HG03064 (cell line): ENCODE measurements around the gene TMIGD1.

Source experiments
- ATAC-seq: cut with Tn5 transposase; IDR thresholded peaks from one replicate; pipeline ENCODE4 v1.9.1; 2021; ENCODE audit warnings: low read depth; ENCODE audit not compliant: unreplicated experiment

The TMIGD1 gene, protein sequence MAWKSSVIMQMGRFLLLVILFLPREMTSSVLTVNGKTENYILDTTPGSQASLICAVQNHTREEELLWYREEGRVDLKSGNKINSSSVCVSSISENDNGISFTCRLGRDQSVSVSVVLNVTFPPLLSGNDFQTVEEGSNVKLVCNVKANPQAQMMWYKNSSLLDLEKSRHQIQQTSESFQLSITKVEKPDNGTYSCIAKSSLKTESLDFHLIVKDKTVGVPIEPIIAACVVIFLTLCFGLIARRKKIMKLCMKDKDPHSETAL

DNA sequence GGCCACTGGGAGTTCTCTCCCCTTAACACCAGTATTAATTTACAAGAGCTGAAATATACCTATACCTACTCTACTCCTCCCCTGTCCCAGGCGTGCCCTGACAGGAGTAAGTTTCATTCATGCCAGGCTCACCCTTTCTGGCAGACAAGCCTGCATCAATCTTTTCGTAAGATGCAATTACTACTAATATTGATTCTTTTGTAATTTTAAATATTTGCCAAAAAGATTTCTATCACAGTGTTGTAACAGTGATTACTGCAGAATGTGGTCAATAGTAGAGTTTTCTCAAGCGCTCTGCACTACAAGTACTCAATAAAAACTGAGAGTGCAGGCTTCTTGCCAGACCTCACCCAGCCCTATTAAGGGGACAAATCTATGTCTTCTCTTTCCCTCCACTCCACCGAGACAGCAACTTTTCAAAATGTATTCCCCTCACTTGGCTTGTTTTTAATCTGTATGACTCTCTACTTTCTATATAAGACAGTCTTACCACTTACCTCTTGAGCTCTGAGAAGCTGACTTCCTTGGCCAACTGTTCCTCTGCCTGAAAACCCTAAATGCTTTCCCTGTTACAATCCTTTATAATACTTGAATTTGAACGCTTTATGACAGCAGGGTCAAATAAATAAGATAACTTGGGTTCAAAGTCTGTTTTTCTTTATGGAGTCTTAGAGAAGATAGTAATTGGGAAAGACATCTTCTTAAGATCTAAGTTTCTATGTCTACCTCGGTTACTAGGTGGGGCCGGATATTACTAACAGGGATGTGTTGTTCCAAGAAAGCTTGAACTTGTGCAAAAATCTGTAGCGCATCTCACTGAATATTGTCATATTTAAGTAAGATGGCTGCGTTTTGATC, at the start of gene TMIGD1:
TSS of gene TMIGD1 (minus strand) at position 555 of the 858 bp plus-strand sequence. CDS start 1,924 bp downstream, outside the sequence.
- ATAC-seq, result no peak

DNA sequence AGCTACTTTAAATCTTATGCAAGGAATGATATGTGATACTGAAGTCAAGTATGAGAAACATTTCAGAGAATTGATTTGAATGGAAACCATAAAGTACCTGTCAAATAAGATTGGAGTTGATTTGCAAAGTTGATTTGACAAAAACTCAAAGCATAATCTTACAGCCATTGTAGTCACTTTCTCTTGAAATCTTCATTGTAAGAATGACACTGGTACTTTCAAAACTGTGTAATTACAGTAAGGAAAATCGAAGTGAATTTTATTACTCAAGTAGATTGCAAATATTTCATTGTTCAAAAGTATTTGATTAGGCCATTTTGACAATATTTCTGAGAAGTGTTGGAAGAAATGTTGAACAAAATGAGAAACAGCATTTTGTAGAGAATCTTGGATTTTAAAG, 48.5 kb upstream of the TMIGD1 start:
- no peak for ATAC-seq

DNA sequence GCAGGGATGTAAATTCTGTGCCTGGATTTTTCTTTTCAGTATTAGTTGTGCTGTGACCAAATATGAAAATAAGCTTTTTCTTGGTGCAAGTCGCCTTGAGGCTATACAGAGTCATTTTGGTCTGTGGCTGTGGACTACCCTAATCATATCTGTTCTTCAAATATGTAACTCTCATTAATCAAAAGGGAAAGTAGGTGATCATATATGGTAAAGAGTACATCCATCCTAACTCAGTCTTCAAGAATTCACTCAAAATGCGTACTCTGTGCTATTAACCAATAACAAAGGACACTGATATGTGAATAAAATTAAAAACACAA, 47.4 kb upstream of the TMIGD1 start:
- no peak for ATAC-seq

DNA sequence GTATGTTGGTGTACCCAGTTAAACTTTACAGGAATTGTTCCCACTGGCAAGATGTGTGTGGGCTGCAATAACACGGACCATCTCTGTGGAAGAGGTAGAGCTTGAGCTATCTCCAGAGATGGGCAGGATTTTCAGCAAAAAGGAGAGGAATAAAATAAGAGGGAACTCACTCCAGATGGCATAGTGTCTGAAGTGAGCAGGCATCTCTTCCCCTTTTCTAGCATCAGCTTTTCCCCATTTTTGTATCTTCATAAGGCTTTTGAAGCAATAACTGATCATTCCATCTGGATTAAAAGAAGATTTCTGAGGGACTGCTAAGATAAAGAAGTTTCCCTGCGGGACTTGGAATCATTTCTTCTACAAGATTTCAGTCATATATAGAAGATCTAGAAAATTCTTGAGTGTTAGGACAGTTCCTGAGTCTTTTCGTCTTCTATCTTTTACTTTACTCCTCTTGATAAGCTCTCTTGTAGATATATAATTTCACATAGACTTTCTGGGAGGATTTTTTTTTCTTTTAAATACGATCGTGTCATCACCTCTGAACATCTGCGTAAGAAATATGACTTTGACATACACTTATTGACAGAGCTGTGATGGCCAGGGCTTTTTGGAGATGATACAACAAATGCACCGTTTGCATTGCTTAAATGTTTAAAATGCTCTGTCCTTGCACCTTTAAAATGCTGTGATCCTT, 46.9 kb upstream of the TMIGD1 start:
- ATAC-seq, result no peak

DNA sequence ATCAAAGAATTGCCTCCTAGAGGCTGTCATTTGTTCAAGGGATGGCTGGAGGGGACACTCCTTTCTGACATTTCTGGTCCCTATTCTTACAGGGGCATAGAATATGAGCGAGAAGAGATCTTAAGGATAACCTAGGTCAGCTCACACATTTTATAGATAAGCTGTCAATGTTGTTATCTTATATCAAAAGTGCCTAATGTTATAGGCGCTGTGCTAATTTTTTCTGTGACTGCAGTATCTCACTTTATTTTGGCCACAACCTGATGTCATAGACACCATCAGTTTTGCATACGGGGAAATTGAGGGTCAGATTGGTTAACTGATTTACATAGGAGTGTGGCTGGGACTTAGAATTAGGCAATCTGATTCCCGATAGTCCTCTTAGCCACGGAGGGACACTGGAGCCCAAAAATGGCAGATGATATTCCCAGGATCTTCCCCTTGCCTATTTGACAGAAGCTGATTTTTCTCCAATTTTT, 46.1 kb upstream of the TMIGD1 start:
- ATAC-seq, result no peak

DNA sequence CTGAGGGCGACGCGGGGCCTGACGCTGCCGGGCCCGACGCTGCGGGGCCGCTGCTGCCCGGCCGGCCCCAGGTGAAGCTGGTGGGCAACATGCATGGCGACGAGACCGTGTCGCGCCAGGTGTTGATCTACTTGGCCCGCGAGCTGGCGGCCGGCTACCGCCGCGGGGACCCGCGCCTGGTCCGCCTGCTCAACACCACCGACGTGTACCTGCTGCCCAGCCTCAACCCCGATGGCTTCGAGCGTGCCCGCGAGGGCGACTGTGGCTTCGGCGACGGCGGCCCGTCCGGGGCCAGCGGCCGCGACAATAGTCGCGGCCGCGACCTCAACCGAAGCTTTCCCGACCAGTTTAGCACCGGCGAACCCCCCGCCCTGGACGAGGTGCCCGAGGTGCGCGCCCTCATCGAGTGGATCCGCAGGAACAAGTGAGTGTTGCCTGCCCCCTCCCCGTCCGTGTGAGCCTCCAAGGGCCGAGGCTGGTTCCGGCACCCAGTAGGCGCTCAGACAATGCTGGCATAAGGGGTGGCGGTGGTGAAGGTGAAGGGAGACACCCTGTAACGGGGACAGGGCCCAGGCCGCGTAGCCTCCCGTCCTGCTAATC, 45.5 kb upstream of the TMIGD1 start:
- ATAC-seq, result peak; percentile 18

DNA sequence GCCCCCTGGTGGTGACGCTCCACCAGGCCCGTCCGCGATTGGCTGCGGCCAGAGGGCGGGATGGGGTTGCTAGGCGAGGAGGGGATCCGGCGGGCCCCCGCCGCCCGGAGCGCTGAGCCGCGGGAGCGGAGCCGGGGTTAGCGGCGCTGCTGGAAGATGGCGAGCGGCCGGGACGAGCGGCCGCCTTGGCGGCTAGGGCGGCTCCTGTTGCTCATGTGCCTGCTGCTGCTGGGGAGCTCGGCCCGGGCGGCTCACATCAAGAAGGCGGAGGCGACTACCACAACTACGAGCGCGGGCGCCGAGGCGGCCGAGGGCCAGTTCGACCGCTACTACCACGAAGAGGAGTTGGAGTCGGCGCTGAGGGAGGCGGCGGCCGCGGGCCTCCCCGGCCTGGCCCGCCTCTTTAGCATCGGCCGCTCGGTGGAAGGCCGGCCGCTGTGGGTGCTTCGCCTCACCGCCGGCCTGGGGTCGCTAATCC, 45.0 kb upstream of the TMIGD1 start, which contains the start of gene CPD:
TSS of gene CPD (plus strand) at position 103 of the 478 bp plus-strand sequence. CDS start at position 157, 54 bp downstream.
- ATAC-seq, result peak; percentile 70

DNA sequence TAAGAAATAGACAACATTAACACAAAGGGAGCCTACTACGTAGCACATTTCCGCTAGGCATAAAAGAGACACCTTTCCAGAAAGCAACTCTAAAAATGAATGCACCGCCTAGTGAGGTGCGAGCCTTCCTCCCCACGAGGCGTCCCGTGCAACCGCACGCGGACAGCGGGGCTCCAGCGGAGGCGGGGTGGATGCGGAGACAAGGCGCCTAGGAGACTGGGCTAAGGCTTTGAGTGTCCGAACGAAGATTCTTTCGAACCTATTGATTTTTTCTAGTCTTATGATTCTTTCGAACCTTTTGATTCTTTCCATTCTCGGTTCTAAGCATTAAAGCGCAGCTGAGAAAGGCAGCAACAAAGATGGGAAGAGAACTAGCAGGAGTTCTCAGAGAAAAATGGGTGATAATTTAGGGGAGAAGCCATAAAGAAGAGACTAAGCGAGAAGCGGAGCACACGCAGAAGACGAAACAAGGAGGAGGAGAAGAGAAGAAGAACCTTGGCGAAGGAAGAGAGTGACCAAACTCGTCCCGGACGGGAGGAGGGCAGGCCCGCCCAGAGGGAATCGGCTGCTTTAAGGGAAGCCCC, 44.5 kb upstream of the TMIGD1 start:
- ATAC-seq, result peak; percentile 5

DNA sequence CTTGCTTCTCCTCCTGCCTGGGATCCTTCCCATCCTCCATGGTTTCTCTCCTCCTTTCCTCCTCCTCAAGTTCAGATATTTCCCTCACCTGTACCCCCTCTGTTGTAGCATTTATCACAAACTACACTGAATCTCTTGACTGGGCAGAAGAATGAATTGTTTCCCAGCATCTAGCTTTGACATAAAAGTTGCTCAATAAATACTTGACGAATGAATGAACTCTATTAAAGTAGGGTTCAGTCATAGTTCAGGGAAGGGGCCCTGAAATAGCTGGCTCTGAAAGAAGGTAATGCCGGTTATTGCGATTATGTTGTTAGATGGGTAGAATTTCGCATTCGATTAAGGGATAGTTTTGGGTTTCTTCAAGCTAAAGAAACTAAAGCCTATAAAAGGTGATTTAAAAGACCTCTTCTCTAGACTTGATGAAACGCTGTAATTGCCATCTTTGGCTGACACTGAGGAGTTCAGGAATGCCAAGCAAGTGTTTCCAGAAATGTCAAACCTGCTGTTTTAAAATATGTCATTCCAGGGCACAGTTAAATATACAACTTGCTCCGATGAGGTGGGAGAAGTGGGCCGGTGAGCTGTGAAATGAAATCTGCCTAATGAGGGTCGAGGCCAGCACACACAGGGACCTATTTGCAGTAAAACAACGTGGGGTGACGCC, 43.9 kb upstream of the TMIGD1 start:
- ATAC-seq, result no peak

DNA sequence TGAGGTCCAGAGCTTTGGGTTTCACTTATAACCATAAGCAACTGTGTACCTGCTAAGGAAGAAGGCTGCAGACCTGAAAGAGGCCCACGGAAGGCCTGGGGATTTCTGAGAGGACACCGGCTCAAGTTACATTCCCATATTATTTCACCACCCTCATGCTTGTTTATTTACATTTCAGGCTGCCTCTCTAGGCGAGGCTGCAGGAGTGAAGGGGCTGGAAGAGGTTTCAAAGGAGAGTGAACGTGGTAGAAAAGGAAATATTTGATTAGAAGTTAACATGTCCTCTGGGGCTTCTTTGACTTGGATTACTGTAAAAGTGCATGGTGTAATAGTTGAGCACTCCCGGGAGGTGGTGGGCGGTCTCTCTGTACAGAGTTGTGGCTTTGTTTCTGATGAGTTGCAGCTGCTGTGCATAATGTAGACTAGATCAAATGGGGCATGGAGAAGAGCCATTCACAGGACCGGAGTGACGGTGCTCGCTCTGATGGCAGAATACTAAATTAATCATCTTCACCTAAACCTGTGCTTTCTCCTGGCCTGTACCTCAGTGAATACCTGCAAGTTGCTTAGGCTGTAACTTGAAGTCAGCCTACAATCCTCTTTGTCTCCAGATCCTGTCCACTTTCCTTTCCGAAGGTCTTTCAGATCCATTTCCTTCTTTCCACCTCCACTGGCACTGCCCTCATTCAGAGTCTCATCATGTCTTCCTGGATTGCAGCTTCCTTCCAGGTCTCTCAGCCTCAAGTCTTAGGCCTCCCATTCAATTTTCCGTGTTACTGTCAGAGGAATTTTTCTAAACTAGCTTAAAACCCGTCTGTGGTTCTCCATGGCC, 43.0 kb upstream of the TMIGD1 start:
- no peak for ATAC-seq

DNA sequence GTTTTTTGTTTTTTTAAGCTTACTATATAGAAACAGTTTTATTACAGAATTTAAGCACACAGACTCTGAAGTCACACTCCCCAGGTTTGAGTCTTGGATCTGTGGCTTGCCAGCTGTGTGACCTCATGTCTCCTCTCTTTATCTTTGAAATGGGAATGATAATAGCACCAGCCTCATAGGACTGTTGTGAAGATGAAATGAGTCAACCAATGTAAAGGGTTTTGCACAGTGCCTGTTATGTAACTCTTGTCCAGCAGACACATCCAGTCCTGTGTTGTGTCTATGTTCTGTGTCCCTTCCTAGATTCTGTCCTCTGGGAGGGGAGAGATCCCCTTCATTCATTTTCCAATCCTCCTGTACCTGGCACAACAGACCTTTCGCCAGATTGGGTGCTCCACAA, 41.8 kb upstream of the TMIGD1 start:
- ATAC-seq, result no peak

DNA sequence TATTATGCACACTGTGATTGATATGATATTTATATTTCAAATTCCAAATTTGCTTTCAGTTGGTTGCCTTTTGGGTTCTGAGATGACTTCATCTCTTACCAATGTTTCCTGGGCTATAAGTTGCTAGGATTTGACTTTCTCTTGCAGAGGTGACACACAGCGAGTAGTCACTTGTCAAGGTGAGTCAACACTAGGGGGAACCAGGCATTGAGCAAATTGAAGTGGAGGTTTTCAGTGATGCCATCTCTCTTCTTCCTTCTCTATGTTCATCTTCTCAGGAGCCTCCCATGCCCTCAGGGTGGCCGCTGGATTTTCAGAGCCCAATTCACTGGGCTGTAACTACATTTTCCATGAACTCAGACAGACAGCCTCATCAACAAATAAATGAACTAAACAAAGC, 38.9 kb upstream of the TMIGD1 start:
- ATAC-seq, result no peak

DNA sequence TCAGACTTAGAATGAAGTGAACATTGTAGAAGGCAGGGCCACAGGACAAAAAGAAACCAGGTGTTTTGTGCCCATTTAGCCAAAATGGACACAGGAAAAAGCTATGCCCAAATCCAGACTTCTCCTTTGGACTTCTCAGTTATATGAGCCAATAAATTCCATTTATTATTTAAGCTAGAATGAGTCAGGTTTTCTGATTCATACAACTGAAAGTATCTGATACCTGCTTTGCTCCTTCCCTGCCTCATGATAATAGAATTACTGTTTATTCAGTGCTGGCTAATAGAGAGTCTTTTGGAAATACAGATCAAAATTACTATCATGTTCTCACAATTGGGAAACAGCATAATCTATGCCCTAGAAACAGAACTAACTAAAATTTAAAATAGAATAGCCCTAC, 36.1 kb upstream of the TMIGD1 start:
- ATAC-seq, result no peak

DNA sequence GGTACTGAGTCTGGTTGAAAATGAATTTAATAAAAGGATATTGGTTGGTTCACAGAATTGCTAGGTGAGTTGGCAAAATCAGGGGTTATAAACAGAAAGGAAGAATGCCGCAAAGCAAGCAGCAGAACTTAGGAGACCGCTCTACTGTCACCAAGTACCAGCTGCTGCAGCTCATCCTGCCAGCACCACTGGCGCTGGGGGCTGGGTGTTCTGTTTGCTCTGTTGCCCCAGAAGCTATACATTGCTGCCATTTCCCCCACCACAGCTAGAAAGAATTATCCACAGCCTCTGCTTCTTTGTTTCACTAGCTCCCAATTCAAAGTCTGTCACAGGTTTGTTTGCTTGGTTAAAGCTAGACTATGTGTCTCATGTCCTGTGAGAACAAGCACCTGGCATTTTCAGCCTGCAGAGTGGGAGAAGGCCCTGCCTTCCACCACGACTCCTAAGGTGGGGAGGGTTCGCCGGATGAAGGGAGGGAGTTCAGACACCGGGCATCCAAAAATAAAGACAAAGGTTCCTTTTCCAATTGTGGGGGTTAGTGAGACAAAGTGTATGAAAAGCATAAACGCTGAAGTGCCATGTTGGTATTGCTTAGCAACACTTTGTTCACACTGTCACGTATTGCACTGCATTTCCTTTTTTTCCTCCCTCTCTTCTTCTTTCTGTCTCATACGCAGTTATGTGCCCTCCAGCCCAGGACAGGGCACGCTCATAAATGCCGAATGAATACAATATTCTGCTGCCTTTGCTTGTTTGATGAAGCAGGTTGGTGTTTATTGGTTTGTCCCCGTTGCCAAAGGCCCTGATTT, 35.3 kb upstream of the TMIGD1 start:
- no peak for ATAC-seq

DNA sequence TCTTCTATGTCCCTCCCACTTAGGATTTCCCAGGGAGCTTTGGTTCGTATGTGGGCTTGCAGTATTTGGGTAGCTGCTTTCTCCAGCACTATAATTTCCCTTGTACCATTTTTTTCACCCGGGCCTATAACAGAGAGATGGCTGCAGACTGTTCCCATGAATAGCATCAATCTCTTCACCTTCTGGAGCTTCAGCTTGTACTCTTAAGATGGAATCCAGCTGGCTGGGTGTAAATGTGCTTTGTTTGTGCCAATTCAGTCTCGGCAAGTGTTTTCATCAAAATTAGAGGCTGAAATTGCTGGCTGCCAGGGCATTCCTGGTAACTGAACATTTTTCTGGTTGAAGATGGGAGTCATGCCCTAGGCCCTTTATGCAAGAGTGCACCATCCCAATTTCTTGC, 32.7 kb upstream of the TMIGD1 start:
- no peak for ATAC-seq

DNA sequence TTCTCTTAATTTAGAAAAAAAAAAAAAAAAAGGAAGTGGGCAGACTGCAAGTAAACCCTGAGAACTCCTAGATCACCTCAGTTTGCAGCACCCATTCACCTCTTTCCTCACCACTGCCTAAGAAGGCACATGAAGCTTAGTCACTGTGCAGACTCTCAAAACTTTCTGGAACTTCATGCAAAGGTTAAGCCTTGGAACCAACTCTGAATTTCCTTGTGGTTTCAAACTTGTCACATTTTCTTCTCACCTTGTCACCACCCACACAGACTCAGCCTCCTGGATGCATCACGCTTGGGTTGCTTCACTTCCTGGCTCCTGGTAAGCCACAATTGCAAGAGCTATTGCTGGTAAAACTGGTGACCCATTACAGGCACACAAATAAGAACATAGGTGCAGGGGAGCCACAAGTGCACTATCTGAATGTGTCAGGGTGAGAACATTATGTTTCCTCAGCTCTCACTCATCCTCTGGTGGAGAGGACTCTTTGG, 29.9 kb upstream of the TMIGD1 start:
- ATAC-seq, result peak; percentile 91

DNA sequence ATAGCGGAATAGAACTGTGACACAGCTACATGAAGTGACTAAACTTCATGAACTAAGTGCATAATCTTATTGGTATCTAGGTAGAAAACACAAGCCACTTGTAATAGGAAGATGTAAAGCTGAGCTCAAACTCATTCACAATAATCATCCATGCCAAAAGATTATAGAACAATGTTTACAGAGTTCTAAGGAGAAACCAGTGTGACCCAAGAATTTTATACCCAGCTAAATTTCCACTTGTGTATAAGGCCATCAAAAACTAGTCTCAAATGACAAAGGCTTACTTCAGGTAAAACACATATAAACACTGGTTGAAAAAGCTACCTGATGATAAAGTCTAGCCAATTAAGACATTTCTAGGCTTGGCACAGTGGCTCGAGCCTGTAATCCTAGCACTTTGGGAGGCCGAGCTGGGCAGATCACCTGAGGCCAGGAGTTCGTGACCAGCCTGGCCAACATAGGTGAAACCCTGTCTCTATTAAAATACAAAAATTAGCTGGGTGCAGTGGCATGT, 28.0 kb upstream of the TMIGD1 start:
- no peak for ATAC-seq
